ENCODE measurements around the gene ASB4. TPM values are rescaled to one million over a fixed set of nuclear protein-coding genes. Genes with fewer than 3 reads are reported as not detected.
A peak's percentile ranks its signal among the peaks of the same experiment; 100 is the strongest.
"Not testable (repeated sequence)": the region's sequence is repeated elsewhere in the genome, so short reads cannot be mapped to it uniquely, and the experiment has no call there.

The ASB4 gene
- total and polyA plus RNA-seq, 5 donors: 1.2 to 3.8 (median 1.6) TPM

GRCh38 chr7:95543312-95543711, 57.6 kb downstream of the ASB4 start:
- H3K9me3 ChIP-seq (ENCODE audit: control insufficient read depth, low read length): no peaks in the 10 kb centered on the region
- DNase-seq (peak in 1 of 3 donors; percentile 37), ATAC-seq (no peak)
- no peak overlapping the region for H3K4me3 ChIP-seq (ENCODE audit: low read length)
- H3K27me3 ChIP-seq (ENCODE audit: control insufficient read depth, insufficient read depth): no peaks in the 10 kb centered on the region
- WGBS: 91% methylated on average over 6 of the region's 6 CpGs
- no peak overlapping the region for H3K27ac ChIP-seq (ENCODE audit: low read length)
- peaks cover 2% of the 10 kb centered on the region for H3K4me1 ChIP-seq (ENCODE audit: control insufficient read depth, insufficient read depth, low read length)
- intact Hi-C loops (cut with DNase I): loop anchor here in 1 of 4 donors (5.0 kb wide), 1 partner anchor 144 kb away; no protein-coding TSS in a partner anchor

GRCh38 chr7:95544171-95544570, 58.4 kb downstream of the ASB4 start:
- Histone ChIP-seq H3K4me1 (ENCODE audit: control insufficient read depth, insufficient read depth, low read length) (peaks cover 2% of the 10 kb centered on the region), H3K4me3 (ENCODE audit: low read length) (no peak overlapping the region), H3K9me3 (ENCODE audit: control insufficient read depth, low read length) (no peaks in the 10 kb centered on the region), H3K27me3 (ENCODE audit: control insufficient read depth, insufficient read depth) (no peaks in the 10 kb centered on the region), H3K27ac (ENCODE audit: low read length) (no peak overlapping the region)
- WGBS: 77% methylated on average over 1 of the region's 1 CpG
- ATAC-seq: no peak
- no peak for DNase-seq
- intact Hi-C loops (cut with DNase I): loop anchor here in 1 of 4 donors (5.0 kb wide), 1 partner anchor 143 kb away; no protein-coding TSS in a partner anchor

GRCh38 chr7:95545007-95545615, 59.4 kb downstream of the ASB4 start:
- Histone ChIP-seq H3K27me3 (ENCODE audit: control insufficient read depth, insufficient read depth) (no peaks in the 10 kb centered on the region), H3K4me3 (ENCODE audit: low read length) (peak overlapping the region; percentile 88), H3K27ac (ENCODE audit: low read length) (no peak overlapping the region), H3K4me1 (ENCODE audit: control insufficient read depth, insufficient read depth, low read length) (peaks cover 4% of the 10 kb centered on the region), H3K9me3 (ENCODE audit: control insufficient read depth, low read length) (no peaks in the 10 kb centered on the region)
- intact Hi-C loops (cut with DNase I): loop anchor here in 3 of 4 donors (5.0 kb wide), 3 partner anchors 47 to 137 kb away; partner anchors contain the start of gene PDK4 (in 2 of the 3)
- ATAC-seq (peak; percentile 82 to 90), DNase-seq (no peak)
- 4% methylated on average over 3 of the region's 3 CpGs for WGBS

- H3K9me3 ChIP-seq (ENCODE audit: control insufficient read depth, low read length): no peaks in the 10 kb centered on the region
- DNase-seq (no peak), ATAC-seq (no peak)
- peak overlapping the region; percentile 88 for H3K4me3 ChIP-seq (ENCODE audit: low read length)
- H3K4me1 ChIP-seq (ENCODE audit: control insufficient read depth, insufficient read depth, low read length): peaks cover 8% of the 10 kb centered on the region
- intact Hi-C loops (cut with DNase I): loop anchor here in 3 of 4 donors (5.0 kb wide), 3 partner anchors 47 to 137 kb away; partner anchors contain the start of gene PDK4 (in 2 of the 3)
- H3K27me3 ChIP-seq (ENCODE audit: control insufficient read depth, insufficient read depth): no peaks in the 10 kb centered on the region
- H3K27ac ChIP-seq (ENCODE audit: low read length): peak overlapping the region; percentile 77
- 85% methylated on average over 1 of the region's 1 CpG for WGBS
Measured at GRCh38 chr7:95545673-95546072, 59.9 kb downstream of the ASB4 start.

DNA sequence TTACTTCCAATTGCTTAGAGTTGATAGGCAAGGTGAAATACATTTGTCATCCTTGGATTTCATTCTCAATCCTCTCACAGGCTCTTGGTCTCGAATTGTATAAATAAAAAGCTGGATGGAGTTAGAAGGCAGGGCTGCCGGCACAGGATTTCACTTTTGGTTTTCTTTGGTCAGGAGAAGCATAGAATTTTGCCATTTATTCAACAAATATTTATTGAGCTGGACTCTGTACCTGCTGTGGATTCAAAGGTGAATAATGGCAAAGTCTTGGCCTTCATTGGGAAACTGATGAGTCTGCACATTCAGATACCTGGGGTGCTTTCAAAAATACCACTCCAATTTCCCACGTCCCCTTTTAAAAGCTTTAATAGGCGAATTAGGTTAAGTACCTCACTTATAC, 60.9 kb downstream of the ASB4 start:
- WGBS: 63% methylated on average over 4 of the region's 4 CpGs
- intact Hi-C loops (cut with DNase I): loop anchor here in 3 of 4 donors (5.0 kb wide), 3 partner anchors 46 to 136 kb away; partner anchors contain the start of gene PDK4 (in 2 of the 3)
- Histone ChIP-seq H3K4me1 (ENCODE audit: control insufficient read depth, insufficient read depth, low read length) (peaks cover 9% of the 10 kb centered on the region), H3K9me3 (ENCODE audit: control insufficient read depth, low read length) (no peaks in the 10 kb centered on the region), H3K27ac (ENCODE audit: low read length) (peak overlapping the region; percentile 53), H3K27me3 (ENCODE audit: control insufficient read depth, insufficient read depth) (no peaks in the 10 kb centered on the region), H3K4me3 (ENCODE audit: low read length) (no peak overlapping the region)
- ATAC-seq: no peak
- DNase-seq: no peak

GRCh38 chr7:95547361-95548348, 61.9 kb downstream of the ASB4 start:
- no peaks in the 10 kb centered on the region for H3K9me3 ChIP-seq (ENCODE audit: control insufficient read depth, low read length)
- WGBS: 37% methylated on average over 6 of the region's 6 CpGs
- DNase-seq (no peak), ATAC-seq (no peak)
- H3K27ac ChIP-seq (ENCODE audit: low read length): peak overlapping the region; percentile 74
- intact Hi-C loops (cut with DNase I): loop anchor here in 3 of 4 donors (5.0 kb wide), 3 partner anchors 45 to 135 kb away; partner anchors contain the start of gene PDK4 (in 2 of the 3)
- H3K4me1 ChIP-seq (ENCODE audit: control insufficient read depth, insufficient read depth, low read length): peaks cover 10% of the 10 kb centered on the region
- H3K27me3 ChIP-seq (ENCODE audit: control insufficient read depth, insufficient read depth): no peaks in the 10 kb centered on the region
- H3K4me3 ChIP-seq (ENCODE audit: low read length): no peak overlapping the region

DNA sequence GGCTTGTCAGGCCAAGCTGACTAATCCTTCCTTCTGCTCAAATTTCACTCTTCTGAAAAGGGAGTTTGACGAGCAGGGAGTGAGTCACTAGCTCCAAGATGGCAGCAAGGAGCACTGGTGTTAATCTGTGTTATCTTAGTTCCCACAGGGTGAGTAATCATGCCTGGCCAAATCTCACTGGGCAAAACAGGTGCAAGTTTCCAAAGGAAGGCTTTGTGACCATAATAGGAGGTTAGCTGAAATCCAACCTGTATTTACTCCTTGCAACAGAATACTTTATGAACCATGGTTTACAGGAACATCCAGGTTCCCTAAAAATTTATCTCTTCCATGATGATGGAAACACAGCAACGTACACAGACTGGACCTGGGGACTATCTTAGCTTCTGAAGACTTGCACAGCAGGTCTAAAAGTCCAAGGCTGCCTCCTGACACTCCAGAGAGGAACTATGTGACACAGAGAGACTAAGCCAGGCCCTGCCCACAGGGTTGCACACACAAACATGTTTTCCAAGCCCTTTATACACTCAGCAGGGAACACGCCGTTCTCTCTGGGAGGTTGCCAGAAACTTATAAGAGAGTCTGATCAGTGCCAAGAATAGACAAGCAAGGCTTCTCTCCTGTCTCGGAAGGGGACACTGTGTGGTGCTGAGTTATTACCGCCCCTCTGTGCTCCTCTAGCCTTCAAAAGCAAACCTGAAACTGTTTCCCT, 64.2 kb downstream of the ASB4 start:
- H3K27ac ChIP-seq (ENCODE audit: low read length): peak overlapping the region; percentile 100
- no peaks in the 10 kb centered on the region for H3K27me3 ChIP-seq (ENCODE audit: control insufficient read depth, insufficient read depth)
- peak; percentile 89 to 96 (median 92) for DNase-seq
- H3K4me1 ChIP-seq (ENCODE audit: control insufficient read depth, insufficient read depth, low read length): peaks cover 11% of the 10 kb centered on the region
- intact Hi-C loops (cut with DNase I): loop anchor here in 3 of 4 donors (5.0 kb wide), 4 partner anchors 37 to 132 kb away; partner anchors contain the start of gene PDK4 (in 2 of the 3)
- H3K9me3 ChIP-seq (ENCODE audit: control insufficient read depth, low read length): no peaks in the 10 kb centered on the region
- 7% methylated on average over 6 of the region's 6 CpGs for WGBS
- H3K4me3 ChIP-seq (ENCODE audit: low read length): peak overlapping the region; percentile 44
- ATAC-seq: peak; percentile 97 to 98

GRCh38 chr7:95550546-95550945, 64.8 kb downstream of the ASB4 start:
- DNase-seq: no peak
- no peaks in the 10 kb centered on the region for H3K27me3 ChIP-seq (ENCODE audit: control insufficient read depth, insufficient read depth)
- H3K27ac ChIP-seq (ENCODE audit: low read length): peak overlapping the region; percentile 100
- peaks cover 11% of the 10 kb centered on the region for H3K4me1 ChIP-seq (ENCODE audit: control insufficient read depth, insufficient read depth, low read length)
- 20% methylated on average over 4 of the region's 4 CpGs for WGBS
- intact Hi-C loops (cut with DNase I): loop anchor here in 1 of 4 donors (5.0 kb wide), 1 partner anchor 37 kb away; no protein-coding TSS in a partner anchor
- no peaks in the 10 kb centered on the region for H3K9me3 ChIP-seq (ENCODE audit: control insufficient read depth, low read length)
- ATAC-seq: peak; percentile 1
- H3K4me3 ChIP-seq (ENCODE audit: low read length): peak overlapping the region; percentile 44

DNA sequence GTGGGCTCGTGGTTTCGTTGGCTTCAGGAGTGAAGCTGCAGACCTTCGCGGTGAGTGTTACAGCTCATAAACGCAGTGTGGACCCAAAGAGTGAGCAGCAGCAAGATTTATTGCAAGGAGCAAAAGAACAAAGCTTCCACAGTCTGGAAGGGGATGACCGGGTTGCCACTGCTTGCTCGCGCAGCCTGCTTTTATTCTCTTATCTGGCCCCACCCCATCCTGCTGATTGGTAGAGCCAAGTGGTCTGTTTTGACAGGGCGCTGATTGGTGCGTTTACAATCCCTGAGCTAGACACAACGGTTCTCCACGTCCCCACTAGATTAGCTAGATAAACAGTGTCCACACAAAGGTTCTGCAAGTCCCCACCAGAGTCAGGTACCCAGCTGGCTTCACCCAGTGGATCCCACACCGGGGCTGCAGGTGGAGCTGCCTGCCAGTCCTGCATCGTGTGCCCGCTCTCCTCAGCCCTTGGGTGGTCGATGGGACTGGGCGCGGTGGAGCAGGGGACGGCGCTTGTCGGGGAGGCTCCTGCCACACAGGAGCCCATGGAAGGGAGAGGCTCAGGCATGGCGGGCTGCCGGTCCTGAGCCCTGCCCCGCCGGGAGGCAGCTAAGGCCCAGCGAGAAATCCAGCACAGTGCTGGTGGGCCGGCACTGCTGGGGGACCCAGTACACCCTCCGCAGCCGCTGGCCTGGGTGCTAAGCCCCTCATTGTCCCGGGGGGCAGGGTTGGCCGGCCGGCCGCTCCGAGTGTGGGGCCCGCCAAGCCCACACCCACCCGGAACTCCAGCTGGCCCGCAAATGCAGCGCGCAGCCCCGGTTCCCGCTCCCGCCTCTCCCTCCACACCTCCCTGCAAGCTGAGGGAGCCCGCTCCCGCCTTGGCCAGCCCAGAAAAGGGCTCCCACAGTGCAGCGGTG, 66.5 kb downstream of the ASB4 start:
- 79% methylated on average over 25 of the region's 45 CpGs for WGBS
- ATAC-seq; H3K4me1 ChIP-seq (ENCODE audit: control insufficient read depth, insufficient read depth, low read length); H3K27me3 ChIP-seq (ENCODE audit: control insufficient read depth, insufficient read depth); DNase-seq; H3K27ac ChIP-seq (ENCODE audit: low read length); H3K9me3 ChIP-seq (ENCODE audit: control insufficient read depth, low read length); H3K4me3 ChIP-seq (ENCODE audit: low read length): not testable (repeated sequence)
- intact Hi-C loops (cut with DNase I): loop anchor here in 1 of 4 donors (5.0 kb wide), 1 partner anchor 35 kb away; no protein-coding TSS in a partner anchor

Data from right cardiac atrium (tissue), 5 donors.